NK-92 treated with Interleukin-12 subunit alpha and Interleukin-12 subunit beta, amount 100 ng/mL, for 24 hours (cell line): ENCODE data around the gene ABLIM1.

Experiments used
- DNase-seq: peaks from one replicate; lab custom pipeline; 2025; lab: John Stamatoyannopoulos, UW

Gene ABLIM1

GRCh38 chr10:114679552-114679951 lies 21.5 kb upstream of the ABLIM1 start:
- DNase-seq: no peak

GRCh38 chr10:114678820-114679219 lies 20.7 kb upstream of the ABLIM1 start:
- DNase-seq: no peak

GRCh38 chr10:114678336-114678735 lies 20.3 kb upstream of the ABLIM1 start:
- no peak for DNase-seq

GRCh38 chr10:114674346-114674745 lies 16.3 kb upstream of the ABLIM1 start:
- DNase-seq: no peak

- no peak for DNase-seq
These were observed 11.6 kb upstream of the ABLIM1 start for GRCh38 chr10:114669648-114670047.

GRCh38 chr10:114668375-114669080 lies 10.5 kb upstream of the ABLIM1 start:
- no peak for DNase-seq

- DNase-seq: no peak
These were observed 7.8 kb upstream of the ABLIM1 start for GRCh38 chr10:114665873-114666272.

- no peak for DNase-seq
These were observed 7.3 kb upstream of the ABLIM1 start for GRCh38 chr10:114665406-114665805.

GRCh38 chr10:114664127-114664526 lies 6.1 kb upstream of the ABLIM1 start:
- no peak for DNase-seq

- no peak for DNase-seq
These were observed 5.6 kb upstream of the ABLIM1 start for GRCh38 chr10:114663626-114664025.

- DNase-seq: no peak
These were observed 4.7 kb upstream of the ABLIM1 start for GRCh38 chr10:114662646-114663217.

GRCh38 chr10:114661212-114661880 lies 3.3 kb upstream of the ABLIM1 start:
- no peak for DNase-seq

GRCh38 chr10:114655671-114656070 lies 2.4 kb downstream of the ABLIM1 start:
- DNase-seq: no peak

- no peak for DNase-seq
These were observed 3.1 kb downstream of the ABLIM1 start for GRCh38 chr10:114654822-114655575.

GRCh38 chr10:114653926-114654325 lies 4.1 kb downstream of the ABLIM1 start:
- DNase-seq: no peak

- DNase-seq: no peak
These were observed 5.4 kb downstream of the ABLIM1 start for GRCh38 chr10:114652402-114653368.

- DNase-seq: no peak
These were observed 7.2 kb downstream of the ABLIM1 start for GRCh38 chr10:114650831-114651230.

- no peak for DNase-seq
These were observed 7.8 kb downstream of the ABLIM1 start for GRCh38 chr10:114650266-114650665.

- no peak for DNase-seq
These were observed 8.7 kb downstream of the ABLIM1 start for GRCh38 chr10:114649217-114649903.

GRCh38 chr10:114648368-114648767 lies 9.7 kb downstream of the ABLIM1 start:
- DNase-seq: no peak
